Bronchial epithelial cell (primary cell): ENCODE data around the gene NCOA7. TPM values are rescaled to one million over a fixed set of nuclear protein-coding genes. Genes with fewer than 3 reads are reported as not detected.
"Not testable (repeated sequence)": the region's sequence is repeated elsewhere in the genome, so short reads cannot be mapped to it uniquely, and the experiment has no call there.

Experiments
- DNase-seq: peaks from one replicate; pipeline ENCODE4 v3.0.0-alpha.2; 2010; ENCODE audit warnings: low read depth
- FAIRE-seq: peaks from 2 replicates; lab custom pipeline; 2011; peaks lifted over from hg19 to GRCh38; lab: Jason Lieb, UNC
- H3K27me3 ChIP-seq: 2 replicates; pipeline ENCODE4 v1.5.1; 2011; ENCODE audit warnings: low read length; ENCODE audit not compliant: control insufficient read depth, insufficient read depth
- H3K36me3 ChIP-seq: 2 replicates; pipeline ENCODE4 v1.5.1; 2011; ENCODE audit warnings: low read length; ENCODE audit not compliant: control insufficient read depth, insufficient read depth
- H3K4me3 ChIP-seq: 2 replicates; pipeline ENCODE4 v1.5.1; 2011; ENCODE audit warnings: mild to moderate bottlenecking, low read depth, low read length, control low read depth
- total RNA-seq: library from RNA; depleted of rRNA; stranded (reverse); fragments of >200 nt; gene quantifications from 2 replicates; pipeline ENCODE4 v1.2.1, GENCODE V29; 2014
- TF ChIP-seq, protein P1 (sequence below): IDR thresholded peaks from 2 replicates; pipeline ENCODE4 v1.5.1; 2011; ENCODE audit warnings: mild to moderate bottlenecking, moderate library complexity, low read length, control low read depth, inconsistent platforms; ENCODE audit not compliant: insufficient read depth, severe bottlenecking

The NCOA7 gene
- total RNA-seq, 1 donor from 2014 or later: 39.0 TPM

GRCh38 chr6:125945378-125946141 lies 154.8 kb downstream of the NCOA7 start:
- TF ChIP-seq, protein P1, sequence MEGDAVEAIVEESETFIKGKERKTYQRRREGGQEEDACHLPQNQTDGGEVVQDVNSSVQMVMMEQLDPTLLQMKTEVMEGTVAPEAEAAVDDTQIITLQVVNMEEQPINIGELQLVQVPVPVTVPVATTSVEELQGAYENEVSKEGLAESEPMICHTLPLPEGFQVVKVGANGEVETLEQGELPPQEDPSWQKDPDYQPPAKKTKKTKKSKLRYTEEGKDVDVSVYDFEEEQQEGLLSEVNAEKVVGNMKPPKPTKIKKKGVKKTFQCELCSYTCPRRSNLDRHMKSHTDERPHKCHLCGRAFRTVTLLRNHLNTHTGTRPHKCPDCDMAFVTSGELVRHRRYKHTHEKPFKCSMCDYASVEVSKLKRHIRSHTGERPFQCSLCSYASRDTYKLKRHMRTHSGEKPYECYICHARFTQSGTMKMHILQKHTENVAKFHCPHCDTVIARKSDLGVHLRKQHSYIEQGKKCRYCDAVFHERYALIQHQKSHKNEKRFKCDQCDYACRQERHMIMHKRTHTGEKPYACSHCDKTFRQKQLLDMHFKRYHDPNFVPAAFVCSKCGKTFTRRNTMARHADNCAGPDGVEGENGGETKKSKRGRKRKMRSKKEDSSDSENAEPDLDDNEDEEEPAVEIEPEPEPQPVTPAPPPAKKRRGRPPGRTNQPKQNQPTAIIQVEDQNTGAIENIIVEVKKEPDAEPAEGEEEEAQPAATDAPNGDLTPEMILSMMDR: no peak
- no peak for FAIRE-seq
- Histone ChIP-seq H3K36me3 (no peaks in the 10 kb centered on the region), H3K27me3 (no peaks in the 10 kb centered on the region), H3K4me3 (no peak overlapping the region)
- DNase-seq: peak; percentile 91

DNA sequence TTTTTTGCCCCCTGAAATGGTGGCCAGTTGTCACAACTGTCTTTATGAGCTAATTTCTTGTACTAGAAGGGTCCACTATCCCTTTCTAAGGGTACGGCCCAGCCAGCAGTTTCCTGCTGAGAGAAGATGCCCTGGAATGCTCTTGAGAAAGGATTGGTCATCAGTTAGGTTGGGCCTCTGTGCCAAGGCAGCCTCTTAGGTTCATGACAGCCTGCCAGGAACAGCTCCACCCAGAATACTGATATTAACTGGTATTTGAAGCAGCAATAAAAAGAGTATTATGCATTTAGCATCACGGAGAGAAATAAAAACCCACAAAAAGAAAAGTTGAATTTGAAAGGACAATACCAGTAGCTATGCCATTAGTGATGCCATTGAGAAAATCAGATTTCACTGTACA lies 156.9 kb downstream of the NCOA7 start:
- no peak for FAIRE-seq
- DNase-seq: peak; percentile 88
- TF ChIP-seq, protein P1: no peak

GRCh38 chr6:125948455-125948854 lies 157.7 kb downstream of the NCOA7 start:
- H3K27me3 ChIP-seq: no peaks in the 10 kb centered on the region
- H3K36me3 ChIP-seq: no peaks in the 10 kb centered on the region
- H3K4me3 ChIP-seq: no peak overlapping the region
- TF ChIP-seq, protein P1: no peak
- FAIRE-seq (no peak), DNase-seq (no peak)

More for the DNA sequence above, 156.9 kb downstream of the NCOA7 start:
- Histone ChIP-seq H3K4me3 (no peak overlapping the region), H3K27me3 (no peaks in the 10 kb centered on the region), H3K36me3 (no peaks in the 10 kb centered on the region)

GRCh38 chr6:125949069-125949468 lies 158.3 kb downstream of the NCOA7 start:
- H3K36me3 ChIP-seq: no peaks in the 10 kb centered on the region
- TF ChIP-seq, protein P1: no peak
- no peak overlapping the region for H3K4me3 ChIP-seq
- H3K27me3 ChIP-seq: no peaks in the 10 kb centered on the region
- DNase-seq (no peak), FAIRE-seq (no peak)

GRCh38 chr6:125950293-125950692 lies 159.5 kb downstream of the NCOA7 start:
- no peaks in the 10 kb centered on the region for H3K27me3 ChIP-seq
- FAIRE-seq (no peak), DNase-seq (peak; percentile 92)
- no peaks in the 10 kb centered on the region for H3K36me3 ChIP-seq
- TF ChIP-seq, protein P1: no peak
- no peak overlapping the region for H3K4me3 ChIP-seq

DNA sequence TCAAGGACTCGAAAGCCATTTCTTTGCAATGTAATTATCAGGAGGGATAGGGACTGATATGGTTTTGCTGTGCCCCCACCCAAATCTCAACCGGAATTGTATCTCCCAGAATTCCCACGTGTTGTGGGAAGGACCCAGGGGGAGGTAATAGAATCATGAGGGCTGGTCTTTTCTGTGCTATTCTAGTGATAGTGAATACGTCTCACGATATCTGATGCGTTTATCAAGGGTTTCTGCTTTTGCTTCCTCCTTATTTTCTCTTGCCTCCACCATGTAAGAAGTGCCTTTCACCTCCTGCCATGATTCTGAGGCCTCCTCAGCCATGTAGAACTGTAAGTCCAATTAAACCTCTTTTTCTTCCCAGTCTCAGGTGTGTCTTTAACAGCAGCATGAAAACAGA lies 160.0 kb downstream of the NCOA7 start:
- not testable (repeated sequence) for H3K4me3 ChIP-seq, DNase-seq, FAIRE-seq, H3K36me3 ChIP-seq, H3K27me3 ChIP-seq
